OCI-LY3 (cell line): Measurements from ENCODE around the gene OXA1L.

Experiments used
- H2AFZ ChIP-seq: fragments of 200-600, 300-600 bp; shearing (Covaris generic); 2 replicates; pipeline ENCODE4 v1.6.0; 2014; ENCODE audit warnings: antibody characterized with exemption, low read depth, low read length
- H3K27ac ChIP-seq: fragments of 200-600, 300-600 bp; sonication (generic); 2 replicates; pipeline ENCODE4 v1.5.1; 2014; ENCODE audit warnings: mild to moderate bottlenecking, low read length, moderate library complexity, mixed read lengths
- H3K27me3 ChIP-seq: fragments of 200-600, 300-600 bp; sonication (generic); 2 replicates; pipeline ENCODE4 v1.6.1; 2014; ENCODE audit warnings: low read depth, low read length, mixed read lengths
- H3K36me3 ChIP-seq: fragments of 200-600, 300-600 bp; sonication (generic); replicated peaks from 2 replicates; pipeline ENCODE3; 2014; ENCODE audit warnings: low read depth, low read length, mixed read lengths
- H3K4me1 ChIP-seq: fragments of 300-600, 200-600 bp; sonication (generic); 2 replicates; pipeline ENCODE4 v1.6.1; 2014; ENCODE audit warnings: low read length, mixed read lengths
- H3K4me2 ChIP-seq: fragments of 200-600, 300-600 bp; sonication (generic); 2 replicates; pipeline ENCODE4 v1.6.1; 2014; ENCODE audit warnings: low read length, mixed read lengths
- H3K4me3 ChIP-seq: fragments of 300-600, 200-600 bp; sonication (generic); 2 replicates; pipeline ENCODE4 v1.5.1; 2014; ENCODE audit warnings: antibody characterized with exemption, mild to moderate bottlenecking, low read length, moderate library complexity
- H3K79me2 ChIP-seq: fragments of 300-600, 200-600 bp; shearing (Covaris generic); 2 replicates; pipeline ENCODE4 v1.6.1; 2014; ENCODE audit warnings: mild to moderate bottlenecking, low read length, mixed read lengths
- H3K9ac ChIP-seq: fragments of 300-600, 200-600 bp; shearing (Covaris generic); 2 replicates; pipeline ENCODE4 v1.6.0; 2014; ENCODE audit warnings: mild to moderate bottlenecking, low read length, moderate library complexity
- H3K9me3 ChIP-seq: fragments of 200-600, 300-600 bp; shearing (Covaris generic); 2 replicates; pipeline ENCODE4 v1.6.1; 2014; ENCODE audit warnings: low read length, mixed read lengths; ENCODE audit not compliant: insufficient read depth
- H4K20me1 ChIP-seq: fragments of 200-600, 300-600 bp; sonication (generic); 2 replicates; pipeline ENCODE4 v1.6.1; 2016; ENCODE audit warnings: low read length, mixed read lengths; ENCODE audit not compliant: insufficient read depth
- CTCF ChIP-seq: fragments of 200-600, 300-600 bp; sonication (generic); IDR thresholded peaks from 2 replicates; pipeline ENCODE4 v1.5.1; 2014; ENCODE audit warnings: antibody characterized with exemption, low read length, low read depth
- EZH2phosphoT487 ChIP-seq: fragments of 200-600 bp; shearing (Covaris generic); IDR thresholded peaks from 2 replicates; pipeline ENCODE4 v1.6.1; 2018; ENCODE audit warnings: antibody characterized with exemption, mixed run types, low read depth

OXA1L gene

DNA sequence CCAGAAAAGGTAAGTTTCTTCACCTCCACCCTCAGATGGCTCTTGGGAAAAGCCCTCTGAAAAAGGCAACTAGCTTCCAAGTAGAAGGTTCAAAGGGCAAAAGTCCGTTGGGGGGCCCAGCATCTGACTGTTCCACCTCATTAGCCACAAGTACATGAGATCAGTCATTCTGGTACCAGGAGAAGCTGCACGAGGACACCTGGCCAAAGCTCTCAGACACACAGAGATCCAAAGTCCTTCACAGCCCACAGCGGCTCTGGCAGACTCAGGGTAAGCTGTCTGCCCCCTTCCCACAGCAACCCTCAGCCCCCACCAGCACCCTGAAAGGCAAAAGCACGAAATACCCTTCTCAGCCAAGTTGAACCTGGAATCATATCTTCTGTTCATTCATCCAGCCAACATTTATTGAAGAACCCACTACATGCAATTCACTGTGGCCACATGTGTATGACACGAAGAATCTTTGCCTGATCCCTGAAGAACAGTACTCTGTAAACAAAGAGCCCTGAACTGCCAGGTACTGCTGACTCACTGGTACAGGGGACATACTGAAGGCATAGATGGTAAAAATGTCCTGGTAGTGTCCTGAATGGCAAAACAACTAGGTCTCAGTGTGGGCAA lies 29.7 kb downstream of the OXA1L start:
- Histone ChIP-seq H3K4me1 (peaks cover 41% of the 10 kb centered on the region), H3K4me3 (peak overlapping the region; percentile 1; the same call in 1 of the 2 replicates), H3K27ac (no peak overlapping the region), H3K36me3 (no peaks in the 10 kb centered on the region), H2AFZ (no peak overlapping the region), H3K9me3 (no peaks in the 10 kb centered on the region), H3K27me3 (no peaks in the 10 kb centered on the region), H3K79me2 (no peaks in the 10 kb centered on the region), H3K9ac (no peak overlapping the region), H3K4me2 (peak overlapping the region; percentile 55), H4K20me1 (no peaks in the 10 kb centered on the region)
- TF ChIP-seq CTCF (no peak), EZH2phosphoT487 (no peak)

GRCh38 chr14:22797017-22797917 lies 30.8 kb downstream of the OXA1L start:
- Histone ChIP-seq H3K27me3 (no peaks in the 10 kb centered on the region), H3K9ac (no peak overlapping the region), H3K4me1 (peaks cover 37% of the 10 kb centered on the region), H3K4me2 (no peak overlapping the region), H3K4me3 (no peak overlapping the region), H3K27ac (no peak overlapping the region), H3K9me3 (no peaks in the 10 kb centered on the region), H4K20me1 (no peaks in the 10 kb centered on the region), H2AFZ (no peak overlapping the region), H3K36me3 (no peaks in the 10 kb centered on the region), H3K79me2 (no peaks in the 10 kb centered on the region)
- no peak for TF ChIP-seq CTCF
- no peak for TF ChIP-seq EZH2phosphoT487

GRCh38 chr14:22798528-22798927 lies 32.0 kb downstream of the OXA1L start:
- Histone ChIP-seq H3K79me2 (no peaks in the 10 kb centered on the region), H2AFZ (no peak overlapping the region), H3K27ac (no peak overlapping the region), H3K4me3 (no peak overlapping the region), H3K9ac (no peak overlapping the region), H3K36me3 (no peaks in the 10 kb centered on the region), H4K20me1 (no peaks in the 10 kb centered on the region), H3K27me3 (no peaks in the 10 kb centered on the region), H3K9me3 (no peaks in the 10 kb centered on the region), H3K4me1 (peaks cover 48% of the 10 kb centered on the region), H3K4me2 (no peak overlapping the region)
- TF ChIP-seq EZH2phosphoT487 = no peak
- TF ChIP-seq CTCF = no peak

DNA sequence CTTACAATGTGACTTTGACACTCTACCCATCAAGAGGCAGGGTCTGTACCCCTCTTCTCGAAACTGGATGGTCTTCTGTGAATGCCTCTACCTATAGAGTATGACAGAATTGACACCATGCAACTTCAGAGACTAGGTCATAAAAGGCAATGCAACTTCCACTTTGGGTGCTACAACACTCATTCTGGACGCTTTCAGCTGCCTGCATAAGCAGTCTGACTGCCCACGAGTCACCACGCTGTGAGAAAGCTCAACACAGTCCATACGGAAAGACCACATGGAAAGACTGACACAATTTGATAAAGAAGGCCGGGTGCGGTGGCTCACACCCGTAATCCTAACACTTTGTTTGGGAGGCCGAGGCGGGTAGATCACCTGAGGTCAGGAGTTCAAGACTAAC lies 33.9 kb downstream of the OXA1L start:
- Histone ChIP-seq H3K27ac (no peak overlapping the region), H3K4me2 (no peak overlapping the region), H3K4me3 (no peak overlapping the region), H4K20me1 (no peaks in the 10 kb centered on the region), H3K79me2 (no peaks in the 10 kb centered on the region), H3K36me3 (no peaks in the 10 kb centered on the region), H3K9ac (no peak overlapping the region), H3K9me3 (no peaks in the 10 kb centered on the region), H3K27me3 (no peaks in the 10 kb centered on the region), H3K4me1 (peaks cover 47% of the 10 kb centered on the region), H2AFZ (no peak overlapping the region)
- TF ChIP-seq CTCF (no peak), EZH2phosphoT487 (no peak)
